Endothelial cell of umbilical vein (primary cell): Measurements from ENCODE around the gene MTFMT. TPM values are rescaled to one million over a fixed set of nuclear protein-coding genes. Genes with fewer than 3 reads are reported as not detected.

Experiments
- BruUV-seq: library from RNA; stranded (reverse); fragments of 400-500 nt; replicated peaks from 2 replicates; lab custom pipeline; 2021; lab: Mats Ljungman, UMichigan
- CTCF ChIA-PET: fragments of 300-600, 350-600 bp; sonication (Branson Sonifier 250); formaldehyde crosslinking; loops from one replicate; lab custom pipeline; 2021; ENCODE audit warnings: antibody characterized with exemption, inconsistent platforms; lab: Charles Lee
- POLR2A ChIA-PET: fragments of 300-600, 350-600 bp; sonication (Branson Sonifier 250); formaldehyde crosslinking; loops from one replicate; lab custom pipeline; 2021; ENCODE audit warnings: antibody characterized with exemption, inconsistent platforms; lab: Charles Lee
- DNase-seq: peaks from one replicate; pipeline ENCODE4 v3.0.0-alpha.2; 2011; ENCODE audit warnings: low read depth, low spot score
- FAIRE-seq: peaks from 2 replicates; lab custom pipeline; 2011; peaks lifted over from hg19 to GRCh38; lab: Jason Lieb, UNC
- H2AFZ ChIP-seq: 2 replicates; pipeline ENCODE4 v1.6.0; 2012; ENCODE audit warnings: low read depth, low read length, control low read depth, inconsistent platforms
- H3K27ac ChIP-seq: 2 replicates; pipeline ENCODE4 v1.5.1; 2011; ENCODE audit warnings: low read depth, mild to moderate bottlenecking, control low read depth, low read length, moderate library complexity; ENCODE audit not compliant: insufficient read depth
- H3K27me3 ChIP-seq, 2 experiments: 2 replicates each; pipeline versions ENCODE4 v1.6.0 to v1.6.1; 2011; ENCODE audit warnings: low read length in 2 of 2, mixed read lengths in 1 of 2; ENCODE audit not compliant: control insufficient read depth in 2 of 2, insufficient read depth in 2 of 2
- H3K36me3 ChIP-seq, 2 experiments: 2 replicates in 1 of 2; 3 replicates in 1 of 2; pipeline ENCODE4 v1.5.1; 2011; ENCODE audit warnings: low read length in 2 of 2, mild to moderate bottlenecking in 1 of 2, moderate library complexity in 1 of 2; ENCODE audit not compliant: control insufficient read depth in 2 of 2, insufficient read depth in 2 of 2; ENCODE audit errors: extremely low read depth in 1 of 2
- H3K4me1 ChIP-seq: 3 replicates; pipeline ENCODE4 v1.5.1; 2011; ENCODE audit warnings: mild to moderate bottlenecking, low read length; ENCODE audit not compliant: control insufficient read depth, insufficient read depth; ENCODE audit errors: extremely low read depth
- H3K4me2 ChIP-seq: 2 replicates; pipeline ENCODE4 v1.6.1; 2011; ENCODE audit warnings: low read length, control low read depth, mixed read lengths; ENCODE audit not compliant: insufficient read depth
- H3K4me3 ChIP-seq, 3 experiments: fragments of 200-600 bp in 1 of 3; sonication (generic), shearing (Covaris generic) in 1 of 3; replicated peaks in 1 of 3; 2 replicates each; pipeline ENCODE4 v1.5.1; 2011 to 2016; ENCODE audit warnings: control low read depth in 3 of 3, low read length in 3 of 3, mild to moderate bottlenecking in 2 of 3, inconsistent platforms in 1 of 3, low read depth in 1 of 3, moderate library complexity in 1 of 3; ENCODE audit not compliant: insufficient read depth in 1 of 3
- H3K79me2 ChIP-seq: 2 replicates; pipeline ENCODE4 v1.6.0; 2012; ENCODE audit warnings: low read length, inconsistent platforms; ENCODE audit not compliant: control insufficient read depth, insufficient read depth
- H3K9ac ChIP-seq: replicated peaks from 2 replicates; pipeline ENCODE3; 2011; ENCODE audit warnings: low read length, control low read depth; ENCODE audit not compliant: insufficient read depth; ENCODE audit errors: extremely low read depth
- H3K9me1 ChIP-seq: replicated peaks from 3 replicates; pipeline ENCODE4 v1.6.0; 2011; ENCODE audit warnings: mild to moderate bottlenecking, low read length; ENCODE audit not compliant: control insufficient read depth, insufficient read depth; ENCODE audit errors: extremely low read depth
- H3K9me3 ChIP-seq: replicated peaks from 2 replicates; pipeline ENCODE4 v1.5.1; 2012; ENCODE audit warnings: low read length, inconsistent platforms; ENCODE audit not compliant: control insufficient read depth, insufficient read depth
- H4K20me1 ChIP-seq: replicated peaks from 2 replicates; pipeline ENCODE3; 2011; ENCODE audit warnings: mild to moderate bottlenecking, low read length; ENCODE audit not compliant: control insufficient read depth, insufficient read depth; ENCODE audit errors: extremely low read depth
- CTCF ChIP-seq, 2 donors: IDR thresholded peaks; 1 replicate in 1 of 2; 2 replicates in 1 of 2; pipeline ENCODE4 v1.5.1; 2011; ENCODE audit warnings: low read length in 2 of 2, mild to moderate bottlenecking in 2 of 2, moderate library complexity in 2 of 2, control low read depth in 1 of 2, inconsistent platforms in 1 of 2, low read depth in 1 of 2; ENCODE audit not compliant: insufficient read depth in 1 of 2; ENCODE audit errors: extremely low read depth in 1 of 2
- EZH2 ChIP-seq: IDR thresholded peaks from 2 replicates; pipeline ENCODE4 v1.6.1; 2012; ENCODE audit warnings: borderline replicate concordance, low read depth, mild to moderate bottlenecking, moderate library complexity, low read length, inconsistent platforms; ENCODE audit not compliant: severe bottlenecking
- FOS ChIP-seq: IDR thresholded peaks from 2 replicates; pipeline ENCODE4 v1.6.1; 2011; ENCODE audit warnings: mild to moderate bottlenecking, low read length, moderate library complexity, borderline replicate concordance; ENCODE audit not compliant: insufficient read depth
- GATA2 ChIP-seq: IDR thresholded peaks from 2 replicates; pipeline ENCODE4 v1.7.0; 2011; ENCODE audit warnings: low read depth, mild to moderate bottlenecking, moderate library complexity, mixed read lengths, low read length; ENCODE audit not compliant: insufficient read length, insufficient read depth
- JUN ChIP-seq: IDR thresholded peaks from 2 replicates; pipeline ENCODE4 v1.6.1; 2011; ENCODE audit warnings: borderline replicate concordance, low read depth; ENCODE audit not compliant: insufficient read length, insufficient read depth
- MAX ChIP-seq: IDR thresholded peaks from 2 replicates; pipeline ENCODE4 v1.6.1; 2011; ENCODE audit not compliant: insufficient read depth, insufficient read length
- MYC ChIP-seq: IDR thresholded peaks from one replicate; pipeline ENCODE4 v1.6.1; 2011; ENCODE audit warnings: mild to moderate bottlenecking, low read depth, low read length
- POLR2A ChIP-seq: IDR thresholded peaks from 2 replicates; pipeline ENCODE4 v1.6.1; 2012; ENCODE audit warnings: low read depth, mild to moderate bottlenecking, control low read depth, low read length
- POLR2AphosphoS5 ChIP-seq: IDR thresholded peaks from 2 replicates; pipeline ENCODE4 v1.6.1; 2012; ENCODE audit warnings: low read depth, mild to moderate bottlenecking, control low read depth, low read length, moderate library complexity; ENCODE audit not compliant: insufficient read depth
- dilution Hi-C: fragments of 300-500 bp; cut with MboI; formaldehyde crosslinking; loops from one replicate; pipeline ENCODE4 v1.15.0; 2019; ENCODE audit warnings: low sequenced_read_pairs; ENCODE audit not compliant: extremely low pct_ligation_motif_present
- intact Hi-C: fragments of 100-400 bp; cut with micrococcal nuclease; formaldehyde crosslinking; loops from one replicate; pipeline ENCODE4 v1.10.0; 2022
- polyA plus RNA-seq, 4 experiments: library from polyadenylated mRNA; depleted of rRNA in 3 of 4; stranded (reverse) in 3 of 4; unstranded in 1 of 4; fragments of >200 nt; gene quantifications; 2 replicates each; pipeline versions ENCODE4 v1.2.1 to v1.2.3, GENCODE V29; 2011 to 2012; ENCODE audit warnings: missing spikeins in 1 of 4
- total RNA-seq: library from RNA; stranded (reverse); gene quantifications from 2 replicates; pipeline ENCODE4 v1.2.3, GENCODE V29; 2021

The MTFMT gene
- total and polyA plus RNA-seq, 2 donors (not counting 3 experiments of a cell fraction or from before 2014, with no cell fraction given), result 7.5 to 20.4 TPM

GRCh38 chr15:65029736-65030208, 333 bp upstream of the MTFMT start:
- Histone ChIP-seq H3K36me3 (peaks cover 0 to 11% of the 10 kb centered on the region in 2 experiments), H3K27ac (no peak overlapping the region), H3K4me2 (no peak overlapping the region), H3K4me1 (peaks cover 8% of the 10 kb centered on the region), H2AFZ (no peak overlapping the region), H3K27me3 (no peaks in the 10 kb centered on the region), H3K4me3 (peak overlapping the region in 1 of 3 experiments; percentile 70), H4K20me1 (no peaks in the 10 kb centered on the region), H3K79me2 (peaks cover 12% of the 10 kb centered on the region), H3K9me3 (no peaks in the 10 kb centered on the region), H3K9ac (no peak overlapping the region), H3K9me1 (no peaks in the 10 kb centered on the region)
- POLR2A ChIA-PET, result no interaction called here
- no TSS peak for BruUV-seq
- intact Hi-C loops, result loop anchor here (2.0 kb wide), 1 partner anchor 39 kb away; no protein-coding TSS in a partner anchor
- dilution Hi-C loops, result no loop called here
- TF ChIP-seq JUN (no peak), MAX (no peak), FOS (no peak), POLR2AphosphoS5 (no peak), CTCF (IDR thresholded peaks at IDR 0.05; ENCODE audit: extremely low read depth in 1 of 2, insufficient read depth in 1 of 2, low read depth in 1 of 2, low read length in 2 of 2) (no peak), POLR2A (no peak), MYC (no peak), GATA2 (no peak), EZH2 (no peak)
- FAIRE-seq (no peak), DNase-seq (no peak)
- CTCF ChIA-PET, result no interaction called here
